ENCODE measurements around the gene NHEJ1. TPM values are rescaled to one million over a fixed set of nuclear protein-coding genes. Genes with fewer than 3 reads are reported as not detected.

Gene NHEJ1
- total and polyA plus RNA-seq, 2 of the 13 experiments (the other 11 are each of a cell fraction or from before 2014, with no cell fraction given) = 30.0 to 30.7 TPM

DNA sequence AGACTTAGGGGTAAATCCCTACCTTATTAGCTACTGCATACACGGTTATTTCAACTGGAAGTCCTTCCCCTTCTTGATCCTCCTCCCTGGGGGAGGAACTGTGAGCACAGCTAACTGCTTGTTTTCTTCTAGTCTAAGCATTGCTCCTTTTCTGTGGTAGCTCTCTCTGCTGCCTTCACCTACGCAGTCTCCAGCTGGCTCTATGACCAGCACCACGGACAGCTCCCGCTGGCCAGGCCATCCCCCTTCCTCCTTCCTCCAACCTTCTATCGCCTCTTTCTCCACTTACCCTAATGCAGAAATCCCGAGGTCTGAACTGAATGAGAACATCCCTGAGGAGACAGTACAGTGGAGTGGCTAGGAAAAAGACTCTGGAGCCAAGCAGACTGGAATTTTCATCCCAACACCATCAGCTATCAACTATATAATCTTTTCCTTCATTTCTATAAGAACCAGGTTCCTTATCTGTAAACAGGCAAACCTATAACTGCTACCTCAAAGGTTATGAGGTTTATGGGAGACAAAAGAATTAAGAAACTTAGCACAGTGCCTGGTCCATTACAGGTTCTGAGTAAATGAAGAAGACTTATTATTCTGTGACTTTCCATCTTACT lies 114.6 kb downstream of the NHEJ1 start (continued):
- TF ChIP-seq SPEN (CRISPR knock-in tag; IDR thresholded peaks at IDR 0.05; ENCODE audit: low read depth) = 0 out of 2 replicates have a peak, but pooled peaks have one; percentile 23
- TF ChIP-seq KDM2A (CRISPR knock-in tag; IDR thresholded peaks at IDR 0.05; ENCODE audit: borderline replicate concordance, low read depth) = peak; percentile 61; the same call in 1 of the 2 replicates
- TF ChIP-seq ZFP37 (CRISPR knock-in tag; IDR thresholded peaks at IDR 0.05; ENCODE audit: borderline replicate concordance) = peak; percentile 88; the same call in 1 of the 2 replicates
- TF ChIP-seq JARID2 (CRISPR knock-in tag; IDR thresholded peaks at IDR 0.05; ENCODE audit: insufficient replicate concordance) = no peak
- TF ChIP-seq, protein P1, sequence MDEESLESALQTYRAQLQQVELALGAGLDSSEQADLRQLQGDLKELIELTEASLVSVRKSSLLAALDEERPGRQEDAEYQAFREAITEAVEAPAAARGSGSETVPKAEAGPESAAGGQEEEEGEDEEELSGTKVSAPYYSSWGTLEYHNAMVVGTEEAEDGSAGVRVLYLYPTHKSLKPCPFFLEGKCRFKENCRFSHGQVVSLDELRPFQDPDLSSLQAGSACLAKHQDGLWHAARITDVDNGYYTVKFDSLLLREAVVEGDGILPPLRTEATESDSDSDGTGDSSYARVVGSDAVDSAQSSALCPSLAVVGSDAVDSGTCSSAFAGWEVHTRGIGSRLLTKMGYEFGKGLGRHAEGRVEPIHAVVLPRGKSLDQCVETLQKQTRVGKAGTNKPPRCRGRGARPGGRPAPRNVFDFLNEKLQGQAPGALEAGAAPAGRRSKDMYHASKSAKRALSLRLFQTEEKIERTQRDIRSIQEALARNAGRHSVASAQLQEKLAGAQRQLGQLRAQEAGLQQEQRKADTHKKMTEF (CRISPR knock-in tag; IDR thresholded peaks at IDR 0.05) = 0 out of 2 replicates have a peak, but pooled peaks have one; percentile 33
- TF ChIP-seq, protein P2, sequence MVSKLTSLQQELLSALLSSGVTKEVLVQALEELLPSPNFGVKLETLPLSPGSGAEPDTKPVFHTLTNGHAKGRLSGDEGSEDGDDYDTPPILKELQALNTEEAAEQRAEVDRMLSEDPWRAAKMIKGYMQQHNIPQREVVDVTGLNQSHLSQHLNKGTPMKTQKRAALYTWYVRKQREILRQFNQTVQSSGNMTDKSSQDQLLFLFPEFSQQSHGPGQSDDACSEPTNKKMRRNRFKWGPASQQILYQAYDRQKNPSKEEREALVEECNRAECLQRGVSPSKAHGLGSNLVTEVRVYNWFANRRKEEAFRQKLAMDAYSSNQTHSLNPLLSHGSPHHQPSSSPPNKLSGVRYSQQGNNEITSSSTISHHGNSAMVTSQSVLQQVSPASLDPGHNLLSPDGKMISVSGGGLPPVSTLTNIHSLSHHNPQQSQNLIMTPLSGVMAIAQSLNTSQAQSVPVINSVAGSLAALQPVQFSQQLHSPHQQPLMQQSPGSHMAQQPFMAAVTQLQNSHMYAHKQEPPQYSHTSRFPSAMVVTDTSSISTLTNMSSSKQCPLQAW (CRISPR knock-in tag; IDR thresholded peaks at IDR 0.05) = no peak
- TF ChIP-seq SOX5 (CRISPR knock-in tag; IDR thresholded peaks at IDR 0.05; ENCODE audit: borderline replicate concordance) = 0 out of 2 replicates have a peak, but pooled peaks have one; percentile 32
- peak; percentile 58; the same call in 1 of the 2 replicates for TF ChIP-seq FOXK1 (CRISPR knock-in tag; IDR thresholded peaks at IDR 0.05; ENCODE audit: borderline replicate concordance, low read depth)
- peak; percentile 91 for TF ChIP-seq BORCS8-MEF2B (CRISPR knock-in tag; IDR thresholded peaks at IDR 0.05)
- 0 out of 2 replicates have a peak, but pooled peaks have one; percentile 42 for TF ChIP-seq MIXL1 (CRISPR knock-in tag; IDR thresholded peaks at IDR 0.05)
- TF ChIP-seq ZNF224 (CRISPR knock-in tag; IDR thresholded peaks at IDR 0.05) = no peak
- no peak for TF ChIP-seq KDM1A (CRISPR knock-in tag; IDR thresholded peaks at IDR 0.05)
- TF ChIP-seq RAD21 (CRISPR knock-in tag; IDR thresholded peaks at IDR 0.05) = no peak
- TF ChIP-seq ZNF232 (CRISPR knock-in tag; IDR thresholded peaks at IDR 0.05; ENCODE audit: borderline replicate concordance) = peak; percentile 88; the same call in 1 of the 2 replicates
- TF ChIP-seq, protein P3, sequence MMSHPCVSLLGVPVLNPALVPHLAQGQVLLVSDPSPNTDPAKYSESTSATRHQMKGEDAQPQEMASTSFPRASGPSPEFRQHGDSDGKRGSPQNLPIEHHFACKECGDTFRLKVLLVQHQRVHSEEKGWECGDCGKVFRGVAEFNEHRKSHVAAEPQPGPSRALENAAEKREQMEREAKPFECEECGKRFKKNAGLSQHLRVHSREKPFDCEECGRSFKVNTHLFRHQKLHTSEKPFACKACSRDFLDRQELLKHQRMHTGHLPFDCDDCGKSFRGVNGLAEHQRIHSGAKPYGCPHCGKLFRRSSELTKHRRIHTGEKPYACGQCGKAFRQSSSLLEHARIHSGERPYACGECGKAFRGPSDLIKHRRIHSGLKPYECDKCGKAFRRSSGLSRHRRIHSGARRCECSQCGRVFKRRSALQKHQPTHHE (CRISPR knock-in tag; IDR thresholded peaks at IDR 0.05; ENCODE audit: borderline replicate concordance) = 0 out of 2 replicates have a peak, but pooled peaks have one; percentile 54
- TF ChIP-seq ZBTB1 (CRISPR knock-in tag; IDR thresholded peaks at IDR 0.05; ENCODE audit: borderline replicate concordance) = peak; percentile 39; the same call in 1 of the 2 replicates
- TF ChIP-seq ZNF235 (CRISPR knock-in tag; IDR thresholded peaks at IDR 0.05; ENCODE audit: borderline replicate concordance) = peak; percentile 63; the same call in 1 of the 2 replicates
- TF ChIP-seq SOX13 (IDR thresholded peaks at IDR 0.05) = no peak
- TF ChIP-seq SOX13 (CRISPR knock-in tag; conservative IDR thresholded peaks at IDR 0.05 in 1 of 2, IDR thresholded peaks at IDR 0.05 in 1 of 2) = peak in 1 of 2 experiments; percentile 56; a peak in 2 of 4 replicates
- TF ChIP-seq, protein P4, sequence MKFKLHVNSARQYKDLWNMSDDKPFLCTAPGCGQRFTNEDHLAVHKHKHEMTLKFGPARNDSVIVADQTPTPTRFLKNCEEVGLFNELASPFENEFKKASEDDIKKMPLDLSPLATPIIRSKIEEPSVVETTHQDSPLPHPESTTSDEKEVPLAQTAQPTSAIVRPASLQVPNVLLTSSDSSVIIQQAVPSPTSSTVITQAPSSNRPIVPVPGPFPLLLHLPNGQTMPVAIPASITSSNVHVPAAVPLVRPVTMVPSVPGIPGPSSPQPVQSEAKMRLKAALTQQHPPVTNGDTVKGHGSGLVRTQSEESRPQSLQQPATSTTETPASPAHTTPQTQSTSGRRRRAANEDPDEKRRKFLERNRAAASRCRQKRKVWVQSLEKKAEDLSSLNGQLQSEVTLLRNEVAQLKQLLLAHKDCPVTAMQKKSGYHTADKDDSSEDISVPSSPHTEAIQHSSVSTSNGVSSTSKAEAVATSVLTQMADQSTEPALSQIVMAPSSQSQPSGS (CRISPR knock-in tag; IDR thresholded peaks at IDR 0.05) = peak; percentile 43; the same call in 1 of the 2 replicates
- TF ChIP-seq ZNF17 (CRISPR knock-in tag; IDR thresholded peaks at IDR 0.05) = 0 out of 2 replicates have a peak, but pooled peaks have one; percentile 41
- TF ChIP-seq, protein P5, sequence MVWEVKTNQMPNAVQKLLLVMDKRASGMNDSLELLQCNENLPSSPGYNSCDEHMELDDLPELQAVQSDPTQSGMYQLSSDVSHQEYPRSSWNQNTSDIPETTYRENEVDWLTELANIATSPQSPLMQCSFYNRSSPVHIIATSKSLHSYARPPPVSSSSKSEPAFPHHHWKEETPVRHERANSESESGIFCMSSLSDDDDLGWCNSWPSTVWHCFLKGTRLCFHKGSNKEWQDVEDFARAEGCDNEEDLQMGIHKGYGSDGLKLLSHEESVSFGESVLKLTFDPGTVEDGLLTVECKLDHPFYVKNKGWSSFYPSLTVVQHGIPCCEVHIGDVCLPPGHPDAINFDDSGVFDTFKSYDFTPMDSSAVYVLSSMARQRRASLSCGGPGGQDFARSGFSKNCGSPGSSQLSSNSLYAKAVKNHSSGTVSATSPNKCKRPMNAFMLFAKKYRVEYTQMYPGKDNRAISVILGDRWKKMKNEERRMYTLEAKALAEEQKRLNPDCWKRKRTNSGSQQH (CRISPR knock-in tag; IDR thresholded peaks at IDR 0.05; ENCODE audit: low read depth) = peak; percentile 79
- peak; percentile 84; the same call in 1 of the 2 replicates for TF ChIP-seq NFKB2 (CRISPR knock-in tag; IDR thresholded peaks at IDR 0.05; ENCODE audit: borderline replicate concordance)

Measured in HepG2 (cell line).